ENCODE results near the gene CLUH. TPM values are rescaled to one million over a fixed set of nuclear protein-coding genes. Genes with fewer than 3 reads are reported as not detected.

CLUH gene
- total RNA-seq, 1 donor from 2014 or later, result 53.6 TPM

DNA sequence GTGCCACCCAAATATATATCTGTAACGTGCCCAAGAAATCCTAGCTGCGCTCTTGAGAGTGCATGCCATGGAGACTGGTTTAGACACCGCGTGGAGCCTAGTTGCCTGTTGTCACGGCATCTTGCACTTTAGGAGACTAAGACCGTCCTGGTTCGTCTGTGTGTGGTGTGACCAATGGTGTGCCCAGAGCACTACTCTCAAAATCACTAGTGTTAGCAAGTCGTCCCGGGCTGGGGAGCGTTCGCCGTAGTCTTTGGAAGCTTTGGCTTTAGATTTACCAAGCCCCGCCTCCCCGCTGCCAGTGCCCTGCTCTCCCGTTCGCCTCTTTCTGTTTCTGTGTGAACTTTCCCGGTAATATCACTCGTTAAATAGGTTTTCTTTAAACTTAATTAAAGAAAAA, 27.0 kb downstream of the CLUH start:
- H3K36me3 ChIP-seq (ENCODE audit: insufficient read depth, low read length), result peaks cover 38% of the 10 kb centered on the region
- no peak overlapping the region for H3K27ac ChIP-seq (ENCODE audit: low read depth, low read length)
- no peak for FAIRE-seq
- no peak overlapping the region for H3K9ac ChIP-seq (ENCODE audit: low read length)
- no peak overlapping the region for H2AFZ ChIP-seq (ENCODE audit: low read depth, low read length)
- H3K9me3 ChIP-seq (ENCODE audit: insufficient read depth, low read depth, low read length), result no peaks in the 10 kb centered on the region
- peaks cover 18% of the 10 kb centered on the region for H3K4me1 Mint-ChIP-seq (ENCODE audit: low read depth, unreplicated experiment)
- no peak for DNase-seq (ENCODE audit: low read depth)
- H3K4me3 ChIP-seq (ENCODE audit: insufficient read depth, low read depth, low read length), result no peak overlapping the region
- no peak overlapping the region for H3K4me3 Mint-ChIP-seq (ENCODE audit: unreplicated experiment)
- H4K20me1 ChIP-seq (ENCODE audit: insufficient read depth, low read length), result peaks cover 75% of the 10 kb centered on the region
- no peaks in the 10 kb centered on the region for H3K9me3 Mint-ChIP-seq (ENCODE audit: unreplicated experiment)
- H3K79me2 ChIP-seq (ENCODE audit: insufficient read depth, low read length), result peaks cover 4% of the 10 kb centered on the region
- TF ChIP-seq CTCF (IDR thresholded peaks at IDR 0.05; ENCODE audit: insufficient read depth, low read depth, low read length) (no peak), EZH2 (IDR thresholded peaks at IDR 0.05; ENCODE audit: insufficient read depth, low read length) (no peak)
- H3K4me1 ChIP-seq (ENCODE audit: insufficient read depth, low read length), result peaks cover 13% of the 10 kb centered on the region
- H3K27ac Mint-ChIP-seq (ENCODE audit: unreplicated experiment), result no peak overlapping the region
- no peak overlapping the region for H3K4me2 ChIP-seq (ENCODE audit: low read length)
- no peaks in the 10 kb centered on the region for H3K27me3 Mint-ChIP-seq (ENCODE audit: low read depth, unreplicated experiment)
- no peaks in the 10 kb centered on the region for H3K27me3 ChIP-seq (ENCODE audit: insufficient read depth, low read length)
- peaks cover 28% of the 10 kb centered on the region for H3K36me3 Mint-ChIP-seq (ENCODE audit: low read depth, unreplicated experiment)

GRCh38 chr17:2683912-2684311, 27.7 kb downstream of the CLUH start:
- Histone ChIP-seq H2AFZ (ENCODE audit: low read depth, low read length) (no peak overlapping the region), H3K4me2 (ENCODE audit: low read length) (no peak overlapping the region), H4K20me1 (ENCODE audit: insufficient read depth, low read length) (peaks cover 75% of the 10 kb centered on the region), H3K27me3 (ENCODE audit: insufficient read depth, low read length) (no peaks in the 10 kb centered on the region), H3K79me2 (ENCODE audit: insufficient read depth, low read length) (peaks cover 9% of the 10 kb centered on the region), H3K9me3 (ENCODE audit: insufficient read depth, low read depth, low read length) (no peaks in the 10 kb centered on the region), H3K9ac (ENCODE audit: low read length) (no peak overlapping the region), H3K27ac (ENCODE audit: low read depth, low read length) (no peak overlapping the region), H3K4me1 (ENCODE audit: insufficient read depth, low read length) (peaks cover 13% of the 10 kb centered on the region), H3K36me3 (ENCODE audit: insufficient read depth, low read length) (peaks cover 38% of the 10 kb centered on the region), H3K4me3 (ENCODE audit: insufficient read depth, low read depth, low read length) (no peak overlapping the region)
- H3K4me1 Mint-ChIP-seq (ENCODE audit: low read depth, unreplicated experiment), result peaks cover 13% of the 10 kb centered on the region
- H3K36me3 Mint-ChIP-seq (ENCODE audit: low read depth, unreplicated experiment), result peaks cover 24% of the 10 kb centered on the region
- no peak for TF ChIP-seq EZH2 (IDR thresholded peaks at IDR 0.05; ENCODE audit: insufficient read depth, low read length)
- no peak for TF ChIP-seq CTCF (IDR thresholded peaks at IDR 0.05; ENCODE audit: insufficient read depth, low read depth, low read length)
- H3K27ac Mint-ChIP-seq (ENCODE audit: unreplicated experiment), result no peak overlapping the region
- no peaks in the 10 kb centered on the region for H3K27me3 Mint-ChIP-seq (ENCODE audit: low read depth, unreplicated experiment)
- DNase-seq (ENCODE audit: low read depth) (no peak), FAIRE-seq (no peak)
- no peaks in the 10 kb centered on the region for H3K9me3 Mint-ChIP-seq (ENCODE audit: unreplicated experiment)
- no peak overlapping the region for H3K4me3 Mint-ChIP-seq (ENCODE audit: unreplicated experiment)

- peak; percentile 12 for DNase-seq (ENCODE audit: low read depth)
- Histone ChIP-seq H3K79me2 (ENCODE audit: insufficient read depth, low read length) (peaks cover 12% of the 10 kb centered on the region), H3K27me3 (ENCODE audit: insufficient read depth, low read length) (no peaks in the 10 kb centered on the region), H3K4me3 (ENCODE audit: insufficient read depth, low read depth, low read length) (no peak overlapping the region), H3K4me1 (ENCODE audit: insufficient read depth, low read length) (peaks cover 13% of the 10 kb centered on the region), H3K4me2 (ENCODE audit: low read length) (no peak overlapping the region), H4K20me1 (ENCODE audit: insufficient read depth, low read length) (peaks cover 74% of the 10 kb centered on the region), H3K9me3 (ENCODE audit: insufficient read depth, low read depth, low read length) (no peaks in the 10 kb centered on the region), H3K27ac (ENCODE audit: low read depth, low read length) (no peak overlapping the region), H3K9ac (ENCODE audit: low read length) (no peak overlapping the region), H3K36me3 (ENCODE audit: insufficient read depth, low read length) (peaks cover 38% of the 10 kb centered on the region), H2AFZ (ENCODE audit: low read depth, low read length) (no peak overlapping the region)
- no peak for FAIRE-seq
- peaks cover 24% of the 10 kb centered on the region for H3K36me3 Mint-ChIP-seq (ENCODE audit: low read depth, unreplicated experiment)
- no peaks in the 10 kb centered on the region for H3K9me3 Mint-ChIP-seq (ENCODE audit: unreplicated experiment)
- TF ChIP-seq CTCF (IDR thresholded peaks at IDR 0.05; ENCODE audit: insufficient read depth, low read depth, low read length) (no peak), EZH2 (IDR thresholded peaks at IDR 0.05; ENCODE audit: insufficient read depth, low read length) (no peak)
- peaks cover 9% of the 10 kb centered on the region for H3K4me1 Mint-ChIP-seq (ENCODE audit: low read depth, unreplicated experiment)
- H3K27ac Mint-ChIP-seq (ENCODE audit: unreplicated experiment), result no peak overlapping the region
- H3K27me3 Mint-ChIP-seq (ENCODE audit: low read depth, unreplicated experiment), result no peaks in the 10 kb centered on the region
- no peak overlapping the region for H3K4me3 Mint-ChIP-seq (ENCODE audit: unreplicated experiment)
Observed at GRCh38 chr17:2682176-2682938, 29.2 kb downstream of the CLUH start.

Measured in astrocyte (in vitro differentiated cells and primary cell).